Measurements from ENCODE around the gene BHLHE40.

BHLHE40 gene

DNA sequence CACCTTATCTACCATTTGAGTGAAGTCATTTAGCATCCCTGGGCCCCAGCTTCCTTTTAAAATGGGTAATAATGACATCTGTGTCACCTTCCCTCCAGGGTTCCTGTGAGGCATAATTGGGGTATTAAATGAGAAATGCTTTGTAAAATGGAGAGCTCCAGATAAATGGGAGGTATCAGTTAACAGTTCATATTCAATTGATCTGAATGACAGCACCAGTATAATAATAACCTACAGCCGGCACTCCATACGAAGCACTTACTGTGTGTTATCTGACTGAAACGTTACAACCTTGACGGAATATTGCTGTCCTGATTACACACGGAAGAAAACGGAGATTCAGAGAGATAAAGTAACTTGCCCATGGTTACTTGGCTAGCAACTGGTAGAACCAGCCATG is 53.6 kb downstream of the BHLHE40 start:
- Mint-ChIP-seq H3K36me3 (no peaks in the 10 kb centered on the region), H3K4me3 (no peak overlapping the region), H3K4me1 (peaks cover 2% of the 10 kb centered on the region), H3K27me3 (no peaks in the 10 kb centered on the region), H3K9me3 (no peaks in the 10 kb centered on the region), H3K27ac (no peak overlapping the region)

All from activated naive CD4-positive, alpha-beta T cell treated with anti-CD3 and anti-CD28 coated beads, Interleukin-2, amount 50 U/mL, for 24 hours (primary cell).